Smooth muscle cell of the coronary artery (primary cell): ENCODE results near the gene SHISAL2A. TPM values are rescaled to one million over a fixed set of nuclear protein-coding genes. Genes with fewer than 3 reads are reported as not detected.

Experiments
- total RNA-seq: library from RNA; depleted of rRNA; stranded (reverse); fragments of >200 nt; gene quantifications from 2 replicates; pipeline ENCODE4 v1.2.3, GENCODE V29; 2014; ENCODE audit warnings: low replicate concordance

Gene SHISAL2A
- not detected in 2 replicates for total RNA-seq

GRCh38 chr1:52632732-52633290 lies at the start of gene SHISAL2A:
SHISAL2A (plus strand) TSS chr1:52633168; CDS start chr1:52633494, 326 bp downstream.

GRCh38 chr1:52601991-52602855 lies 30.7 kb upstream of the SHISAL2A start, which contains the start of gene GPX7:
GPX7 (plus strand) TSS chr1:52602371; CDS start chr1:52602410, 39 bp downstream.

DNA sequence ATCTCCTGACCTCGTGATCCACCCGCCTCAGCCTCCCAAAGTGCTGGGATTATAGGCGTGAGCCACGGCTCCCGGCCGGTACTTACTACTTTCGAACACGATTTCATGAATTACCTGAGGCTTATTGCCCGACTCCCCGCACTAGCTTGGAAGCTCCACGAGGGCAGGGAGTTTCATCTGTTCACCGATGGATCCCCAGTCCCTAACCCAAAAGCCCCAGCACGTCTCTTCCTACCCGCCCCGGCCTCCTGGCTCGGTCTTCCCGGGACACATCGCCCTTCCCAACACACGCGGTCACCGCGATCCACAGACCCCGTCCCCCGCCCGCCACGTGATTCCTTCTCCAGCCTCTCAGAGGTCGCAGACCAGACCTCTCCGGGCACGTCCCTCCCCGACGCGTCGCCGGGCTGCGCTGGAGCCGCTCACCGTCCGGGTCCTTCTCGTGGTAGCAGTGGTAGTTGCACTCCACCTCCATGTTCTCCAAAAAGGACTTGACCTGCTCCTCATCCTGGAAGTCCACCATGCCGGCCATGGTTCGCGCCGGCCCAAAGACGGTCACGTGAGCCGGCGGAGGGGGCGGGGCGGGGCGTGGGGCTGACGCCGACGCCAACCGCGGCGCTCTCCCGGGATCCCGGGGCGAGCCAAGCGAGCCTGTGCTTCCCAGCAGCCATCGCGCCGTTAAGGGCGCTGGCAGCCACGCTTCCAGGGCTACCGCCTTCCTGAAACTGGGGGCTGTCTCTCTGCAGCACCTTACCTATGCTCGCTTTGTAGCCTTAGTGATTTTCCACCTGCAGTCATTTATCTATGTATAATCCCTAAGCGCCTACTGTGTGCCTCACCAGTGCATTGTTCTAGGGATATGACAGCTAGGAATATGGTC lies 65.1 kb downstream of the SHISAL2A start, which contains the start of gene COA7:
Gene COA7, minus strand, starts transcription at position 553 of the 880 bp plus-strand sequence. Its CDS starts 21 bp downstream, at position 532.

Other genes starting within 250 kb of the SHISAL2A start
- gene ORC1, start 228.7 kb upstream of the SHISAL2A start, total RNA-seq, result under 0.01 and 1.9 TPM in 2 replicates
- gene PRPF38A, start 228.6 kb upstream of the SHISAL2A start, total RNA-seq, result 6.5 and 8.1 TPM in 2 replicates
- 14.3 and 15.9 TPM in 2 replicates for gene TUT4, start 80.1 kb upstream of the SHISAL2A start, total RNA-seq
- 12.8 and 18.9 TPM in 2 replicates for gene GPX7, start 30.8 kb upstream of the SHISAL2A start, total RNA-seq
- 7.8 and 9.5 TPM in 2 replicates for gene COA7, start 65.2 kb downstream of the SHISAL2A start, total RNA-seq
- gene ZYG11B, start 93.3 kb downstream of the SHISAL2A start, total RNA-seq, result 16.5 and 25.6 TPM in 2 replicates
- gene ZYG11A, start 209.6 kb downstream of the SHISAL2A start, total RNA-seq, result 0.15 and 0.23 TPM in 2 replicates